ENCODE results near the gene ACOT4. TPM values are rescaled to one million over a fixed set of nuclear protein-coding genes. Genes with fewer than 3 reads are reported as not detected.
"Not testable (repeated sequence)": the region's sequence is repeated elsewhere in the genome, so short reads cannot be mapped to it uniquely, and the experiment has no call there.

ACOT4 gene
- total and polyA plus RNA-seq, 8 donors = 0.59 to 1.9 (median 1.1) TPM; not detected in 1

DNA sequence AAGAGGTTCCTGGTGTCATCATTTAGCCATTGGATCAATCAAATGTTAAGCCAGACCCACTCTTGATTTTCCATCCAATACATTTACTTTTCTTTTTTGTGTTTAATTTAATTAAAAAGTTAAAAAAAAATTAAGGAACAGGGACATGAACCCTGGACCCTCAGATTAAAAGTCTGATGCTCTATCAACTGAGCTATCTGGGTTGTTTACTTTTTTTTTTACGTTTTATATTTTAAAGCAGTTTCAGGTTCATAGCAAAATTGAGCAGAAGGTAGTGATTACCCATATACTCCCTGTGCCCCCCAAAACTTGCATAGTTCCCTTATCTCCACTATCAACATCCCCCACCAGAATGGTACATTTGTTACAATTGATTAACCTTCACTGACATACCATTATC is 3.0 kb upstream of the ACOT4 start:
- DNase-seq = no peak
- H3K27me3 ChIP-seq = no peaks in the 10 kb centered on the region
- H3K4me1 ChIP-seq = no peaks in the 10 kb centered on the region
- no peak overlapping the region for H3K27ac ChIP-seq
- no peak for FAIRE-seq
- 68 to 71% methylated on average over 1 of the region's 1 CpG for WGBS, 2 donors
- ATAC-seq = no peak
- H3K9me3 ChIP-seq = no peaks in the 10 kb centered on the region
- TF ChIP-seq, protein P1, sequence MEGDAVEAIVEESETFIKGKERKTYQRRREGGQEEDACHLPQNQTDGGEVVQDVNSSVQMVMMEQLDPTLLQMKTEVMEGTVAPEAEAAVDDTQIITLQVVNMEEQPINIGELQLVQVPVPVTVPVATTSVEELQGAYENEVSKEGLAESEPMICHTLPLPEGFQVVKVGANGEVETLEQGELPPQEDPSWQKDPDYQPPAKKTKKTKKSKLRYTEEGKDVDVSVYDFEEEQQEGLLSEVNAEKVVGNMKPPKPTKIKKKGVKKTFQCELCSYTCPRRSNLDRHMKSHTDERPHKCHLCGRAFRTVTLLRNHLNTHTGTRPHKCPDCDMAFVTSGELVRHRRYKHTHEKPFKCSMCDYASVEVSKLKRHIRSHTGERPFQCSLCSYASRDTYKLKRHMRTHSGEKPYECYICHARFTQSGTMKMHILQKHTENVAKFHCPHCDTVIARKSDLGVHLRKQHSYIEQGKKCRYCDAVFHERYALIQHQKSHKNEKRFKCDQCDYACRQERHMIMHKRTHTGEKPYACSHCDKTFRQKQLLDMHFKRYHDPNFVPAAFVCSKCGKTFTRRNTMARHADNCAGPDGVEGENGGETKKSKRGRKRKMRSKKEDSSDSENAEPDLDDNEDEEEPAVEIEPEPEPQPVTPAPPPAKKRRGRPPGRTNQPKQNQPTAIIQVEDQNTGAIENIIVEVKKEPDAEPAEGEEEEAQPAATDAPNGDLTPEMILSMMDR (IDR thresholded peaks at IDR 0.05) = no peak
- intact Hi-C loops (cut with DNase I) = loop anchor here in 1 of 3 donors (5.0 kb wide), 1 partner anchor 36 kb away; no protein-coding TSS in a partner anchor
- H3K36me3 ChIP-seq = no peaks in the 10 kb centered on the region
- no peak overlapping the region for H3K4me3 ChIP-seq

DNA sequence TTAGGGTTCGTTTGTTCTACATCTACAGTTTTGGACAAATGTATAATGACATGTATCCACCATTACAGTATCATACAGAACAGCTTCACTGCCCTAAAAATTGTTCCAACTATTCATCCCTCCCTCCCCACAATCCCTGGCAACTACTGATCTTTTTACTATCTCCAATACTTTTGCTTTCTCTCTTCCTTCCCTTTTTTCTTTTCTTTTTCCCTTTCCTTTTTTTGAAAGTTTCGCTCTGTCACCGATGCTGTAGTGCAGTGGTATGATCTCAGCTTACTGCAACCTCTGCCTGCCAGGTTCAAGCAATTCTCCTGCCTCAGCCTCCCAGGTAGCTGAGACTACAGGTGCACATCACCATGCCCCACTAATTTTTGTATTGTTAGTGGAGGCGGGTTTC is 2.6 kb upstream of the ACOT4 start:
- 73 to 82% methylated on average over 4 of the region's 4 CpGs for whole genome bisulfite sequencing, 2 donors
- no peaks in the 10 kb centered on the region for H3K4me1 ChIP-seq
- no peak overlapping the region for H3K27ac ChIP-seq
- no peak overlapping the region for H3K4me3 ChIP-seq
- no peaks in the 10 kb centered on the region for H3K27me3 ChIP-seq
- DNase-seq (no peak), FAIRE-seq (no peak), ATAC-seq (no peak)
- H3K36me3 ChIP-seq = no peaks in the 10 kb centered on the region
- H3K9me3 ChIP-seq = no peaks in the 10 kb centered on the region
- TF ChIP-seq, protein P1 (IDR thresholded peaks at IDR 0.05) = no peak
- intact Hi-C loops (cut with DNase I) = loop anchor here in 1 of 3 donors (5.0 kb wide), 1 partner anchor 37 kb away; no protein-coding TSS in a partner anchor

DNA sequence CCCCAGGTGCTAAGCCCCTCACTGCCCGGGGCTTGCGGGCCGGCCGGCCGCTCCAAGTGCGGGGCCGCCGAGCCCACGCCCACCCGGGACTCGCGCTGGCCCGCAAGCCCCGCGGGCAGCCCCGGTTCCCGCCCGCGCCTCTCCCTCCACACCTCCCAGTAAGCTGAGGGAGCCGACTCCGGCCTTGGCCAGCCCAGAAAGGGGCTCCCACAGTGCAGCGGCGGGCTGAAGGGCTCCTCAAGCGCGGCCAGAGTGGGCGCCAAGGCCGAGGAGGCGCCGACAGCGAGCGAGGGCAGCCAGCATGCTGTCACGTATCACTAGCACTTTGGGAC is 1.0 kb upstream of the ACOT4 start:
- FAIRE-seq; H3K4me3 ChIP-seq; DNase-seq; ATAC-seq; H3K9me3 ChIP-seq; H3K27ac ChIP-seq; intact Hi-C loops (cut with DNase I); H3K4me1 ChIP-seq; H3K27me3 ChIP-seq; H3K36me3 ChIP-seq: not testable (repeated sequence)
- WGBS, 2 donors = 94 to 95% methylated on average over 32 of the region's 32 CpGs

DNA sequence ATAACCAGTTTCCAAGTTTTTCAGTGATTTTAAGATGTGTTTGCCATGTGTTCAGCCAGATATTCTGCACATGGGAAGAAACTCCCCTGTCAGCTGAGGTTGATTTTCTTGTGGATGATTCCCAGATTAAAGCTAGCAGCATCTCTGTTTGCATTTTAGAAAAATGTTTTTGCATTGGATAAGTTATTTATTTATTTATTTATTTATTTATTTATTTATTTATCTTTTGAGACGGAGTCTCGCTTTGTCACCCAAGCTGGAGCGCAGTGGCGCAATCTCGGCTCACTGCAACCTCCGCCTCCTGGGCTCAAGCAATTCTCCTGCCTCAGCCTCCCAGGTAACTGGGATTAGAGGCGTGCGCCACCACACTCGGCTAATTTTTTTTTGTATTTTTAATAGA is 2.8 kb downstream of the ACOT4 start:
- no peak for FAIRE-seq
- TF ChIP-seq, protein P1 (IDR thresholded peaks at IDR 0.05) = no peak
- no peaks in the 10 kb centered on the region for H3K4me1 ChIP-seq
- H3K27ac ChIP-seq = no peak overlapping the region
- H3K27me3 ChIP-seq = no peaks in the 10 kb centered on the region
- DNase-seq = no peak
- 91 to 94% methylated on average over 9 of the region's 9 CpGs for WGBS, 2 donors
- H3K9me3 ChIP-seq = no peaks in the 10 kb centered on the region
- H3K36me3 ChIP-seq = no peaks in the 10 kb centered on the region
- ATAC-seq = no peak
- intact Hi-C loops (cut with DNase I) = no loop called here
- no peak overlapping the region for H3K4me3 ChIP-seq

DNA sequence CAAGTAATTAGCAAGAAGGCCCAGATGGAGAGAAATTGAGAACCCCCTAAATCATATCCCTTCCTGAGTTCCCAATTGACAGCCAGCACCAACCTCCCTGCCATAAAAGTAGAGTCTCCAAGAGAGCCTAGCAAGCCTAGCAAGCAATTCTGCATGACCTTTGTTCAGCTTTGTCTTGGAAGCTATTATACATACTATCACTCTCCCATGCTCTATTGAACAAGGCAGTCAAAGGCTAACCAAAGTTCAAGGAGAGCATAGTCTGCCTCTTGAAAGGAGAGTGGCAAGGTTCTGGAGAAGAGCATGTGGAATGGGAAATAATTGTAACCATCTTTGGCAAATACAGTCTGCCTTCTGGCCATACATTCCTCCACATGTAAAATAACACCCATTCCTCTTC is 7.8 kb downstream of the ACOT4 start:
- no peak for FAIRE-seq

More for the DNA sequence above, 7.8 kb downstream of the ACOT4 start:
- intact Hi-C loops (cut with DNase I) = no loop called here
- Histone ChIP-seq H3K27me3 (no peaks in the 10 kb centered on the region), H3K27ac (no peak overlapping the region), H3K9me3 (no peaks in the 10 kb centered on the region), H3K4me1 (no peaks in the 10 kb centered on the region), H3K4me3 (no peak overlapping the region), H3K36me3 (no peaks in the 10 kb centered on the region)
- DNase-seq (no peak), ATAC-seq (no peak)
- TF ChIP-seq, protein P1 (IDR thresholded peaks at IDR 0.05) = no peak
